CD4-positive, CD25-positive, alpha-beta regulatory T cell (primary cell): Measurements from ENCODE around the gene YOD1. TPM values are rescaled to one million over a fixed set of nuclear protein-coding genes. Genes with fewer than 3 reads are reported as not detected.
A peak's percentile ranks its signal among the peaks of the same experiment; 100 is the strongest.

ENCODE experiments used
- ATAC-seq, 2 donors: fragments of 150-1000 bp; cut with Tn5 transposase; one replicate each; pipeline ENCODE4 v1.10.0; 2021; ENCODE audit warnings: low read depth in 2 of 2, moderate number of reproducible peaks in 2 of 2, moderate library complexity in 1 of 2
- DNase-seq, 3 donors: peaks; one replicate each; pipeline versions ENCODE4 v3.0.0 to v3.0.0-alpha.2; 2012 to 2022; ENCODE audit warnings: mixed read lengths in 1 of 3
- H3K27ac ChIP-seq: one replicate; pipeline ENCODE4 v1.7.0; 2013; ENCODE audit warnings: mild to moderate bottlenecking, low read length; ENCODE audit not compliant: insufficient read depth, poor library complexity, severe bottlenecking
- H3K27me3 ChIP-seq: one replicate; pipeline ENCODE4 v1.7.0; 2013; ENCODE audit warnings: low read length; ENCODE audit not compliant: control insufficient read depth, insufficient read depth
- H3K36me3 ChIP-seq: one replicate; pipeline ENCODE4 v1.7.0; 2013; ENCODE audit warnings: mild to moderate bottlenecking, low read length, moderate library complexity; ENCODE audit not compliant: control insufficient read depth, insufficient read depth
- H3K4me1 ChIP-seq: 2 replicates; pipeline ENCODE4 v1.7.0; 2013; ENCODE audit warnings: mild to moderate bottlenecking, low read length; ENCODE audit not compliant: insufficient read depth, control insufficient read depth, poor library complexity, severe bottlenecking
- H3K4me3 ChIP-seq: one replicate; pipeline ENCODE4 v1.7.0; 2013; ENCODE audit warnings: low read depth, mild to moderate bottlenecking, low read length, moderate library complexity
- H3K9me3 ChIP-seq, 2 experiments: 1 replicate in 1 of 2; 2 replicates in 1 of 2; pipeline ENCODE4 v1.7.0; 2013; ENCODE audit warnings: low read length in 2 of 2, mild to moderate bottlenecking in 1 of 2, moderate library complexity in 1 of 2; ENCODE audit not compliant: control insufficient read depth in 2 of 2
- H3K27ac Mint-ChIP-seq, 3 donors: one replicate each; pipeline ENCODE4 v1.8.0; 2020 to 2022; ENCODE audit warnings: mild to moderate bottlenecking in 3 of 3, mixed read lengths in 3 of 3, moderate library complexity in 2 of 3
- H3K27me3 Mint-ChIP-seq: one replicate; pipeline ENCODE4 v1.8.0; 2022; ENCODE audit warnings: mild to moderate bottlenecking, mixed read lengths
- H3K36me3 Mint-ChIP-seq: one replicate; pipeline ENCODE4 v1.8.0; 2020; ENCODE audit warnings: mixed read lengths
- H3K4me1 Mint-ChIP-seq, 4 donors: one replicate each; pipeline ENCODE4 v1.8.0; 2020 to 2022; ENCODE audit warnings: mixed read lengths in 4 of 4, mild to moderate bottlenecking in 1 of 4
- H3K4me3 Mint-ChIP-seq, 4 donors: one replicate each; pipeline ENCODE4 v1.8.0; 2020 to 2022; ENCODE audit warnings: mild to moderate bottlenecking in 4 of 4, mixed read lengths in 4 of 4, moderate library complexity in 3 of 4
- H3K9me3 Mint-ChIP-seq, 7 donors: one replicate each; pipeline ENCODE4 v1.8.0; 2020 to 2022; ENCODE audit warnings: mixed read lengths in 7 of 7, mild to moderate bottlenecking in 3 of 7, moderate library complexity in 2 of 7
- polyA plus RNA-seq, 4 donors: library from polyadenylated mRNA; unstranded; fragments of 300-500 nt; fragmentation: Illumina TruSeq; gene quantifications; one replicate each; pipeline ENCODE4 v1.2.3, GENCODE V29; 2021
- total RNA-seq: library from RNA; stranded (reverse); gene quantifications from one replicate; pipeline ENCODE4 v1.2.3, GENCODE V29; 2022

YOD1 gene
- total and polyA plus RNA-seq, 5 donors from 2014 or later: 0.76 to 10.8 (median 1.1) TPM

GRCh38 chr1:207050480-207051190 lies 373 bp downstream of the YOD1 start:
- H3K27me3 Mint-ChIP-seq: peaks cover 16% of the 10 kb centered on the region
- H3K27me3 ChIP-seq: peaks cover 3% of the 10 kb centered on the region
- peak overlapping the region; percentile 71 for H3K27ac ChIP-seq
- peak overlapping the region; percentile 93 to 100 (median 97) for H3K4me3 Mint-ChIP-seq
- peaks cover 13% of the 10 kb centered on the region for H3K36me3 Mint-ChIP-seq
- no peaks in the 10 kb centered on the region for H3K9me3 ChIP-seq
- peak; percentile 45 to 50 for ATAC-seq
- DNase-seq: peak; percentile 81 to 93 (median 89)
- peak overlapping the region; percentile 53 to 98 (median 91) for H3K27ac Mint-ChIP-seq
- H3K9me3 Mint-ChIP-seq: peaks cover 0 to 2% (median 0%) of the 10 kb centered on the region in 7 donors
- peaks cover 33% of the 10 kb centered on the region for H3K4me1 ChIP-seq
- H3K4me1 Mint-ChIP-seq: peaks cover 32 to 71% (median 51%) of the 10 kb centered on the region in 4 donors
- H3K4me3 ChIP-seq: peak overlapping the region; percentile 97
- H3K36me3 ChIP-seq: peaks cover 30% of the 10 kb centered on the region

GRCh38 chr1:207049974-207050391 lies 1.0 kb downstream of the YOD1 start:
- no peaks in the 10 kb centered on the region for H3K9me3 ChIP-seq
- ATAC-seq: peak; percentile 42 to 43
- peak; percentile 37 to 79 (median 63) for DNase-seq
- Mint-ChIP-seq H3K4me1 (peaks cover 38 to 76% (median 57%) of the 10 kb centered on the region in 4 donors), H3K4me3 (peak overlapping the region; percentile 93 to 100 (median 97)), H3K27me3 (peaks cover 16% of the 10 kb centered on the region), H3K36me3 (peaks cover 18% of the 10 kb centered on the region), H3K9me3 (peaks cover 0 to 2% (median 0%) of the 10 kb centered on the region in 7 donors), H3K27ac (peak overlapping the region; percentile 91 to 98 (median 96))
- peaks cover 38% of the 10 kb centered on the region for H3K4me1 ChIP-seq
- peaks cover 31% of the 10 kb centered on the region for H3K36me3 ChIP-seq
- no peaks in the 10 kb centered on the region for H3K27me3 ChIP-seq
- H3K27ac ChIP-seq: peak overlapping the region; percentile 71
- peak overlapping the region; percentile 97 for H3K4me3 ChIP-seq

DNA sequence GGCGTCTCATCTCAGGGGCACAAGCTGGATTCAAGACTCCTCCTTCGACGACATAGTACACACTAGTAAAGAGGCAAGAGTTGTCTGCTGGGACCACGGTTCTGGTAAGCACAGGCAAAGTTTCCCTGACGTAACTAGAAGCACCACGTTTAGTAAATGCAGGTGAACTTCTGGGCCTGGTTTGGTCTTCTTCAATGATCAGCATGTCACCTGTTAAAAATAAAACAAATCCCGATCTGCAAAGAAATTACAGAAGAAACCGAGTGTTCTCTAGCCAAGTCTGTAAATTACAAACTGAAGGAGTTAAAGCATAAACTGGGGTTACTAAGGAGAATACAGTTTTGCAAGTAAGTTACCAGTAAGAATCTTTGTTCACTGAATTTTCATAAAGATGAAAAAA lies 1.5 kb downstream of the YOD1 start:
- Mint-ChIP-seq H3K4me1 (peaks cover 43 to 81% (median 62%) of the 10 kb centered on the region in 4 donors), H3K9me3 (peaks cover 0 to 2% (median 0%) of the 10 kb centered on the region in 7 donors), H3K27me3 (peaks cover 13% of the 10 kb centered on the region), H3K27ac (peak overlapping the region in 2 of 3 donors; percentile 91 to 96), H3K36me3 (peaks cover 22% of the 10 kb centered on the region), H3K4me3 (peak overlapping the region; percentile 93 to 100 (median 97))
- ATAC-seq: no peak
- Histone ChIP-seq H3K27ac (no peak overlapping the region), H3K27me3 (no peaks in the 10 kb centered on the region), H3K9me3 (no peaks in the 10 kb centered on the region), H3K4me1 (peaks cover 39% of the 10 kb centered on the region), H3K36me3 (peaks cover 31% of the 10 kb centered on the region), H3K4me3 (peak overlapping the region; percentile 97)
- no peak for DNase-seq

- H3K9me3 ChIP-seq: no peaks in the 10 kb centered on the region
- Mint-ChIP-seq H3K27ac (no peak overlapping the region), H3K36me3 (peaks cover 22% of the 10 kb centered on the region), H3K4me1 (peaks cover 46 to 82% (median 63%) of the 10 kb centered on the region in 4 donors), H3K27me3 (peaks cover 11% of the 10 kb centered on the region), H3K9me3 (peaks cover 0 to 2% (median 0%) of the 10 kb centered on the region in 7 donors), H3K4me3 (peak overlapping the region in 1 of 4 donors; percentile 98)
- no peak for ATAC-seq
- no peaks in the 10 kb centered on the region for H3K27me3 ChIP-seq
- H3K4me1 ChIP-seq: peaks cover 39% of the 10 kb centered on the region
- H3K4me3 ChIP-seq: peak overlapping the region; percentile 97
- H3K36me3 ChIP-seq: peaks cover 31% of the 10 kb centered on the region
- no peak overlapping the region for H3K27ac ChIP-seq
- DNase-seq: no peak
Measured at GRCh38 chr1:207049054-207049453, 2.0 kb downstream of the YOD1 start.

GRCh38 chr1:207048041-207048440 lies 3.0 kb downstream of the YOD1 start:
- Histone ChIP-seq H3K4me1 (peaks cover 33% of the 10 kb centered on the region), H3K9me3 (no peaks in the 10 kb centered on the region), H3K36me3 (peaks cover 31% of the 10 kb centered on the region), H3K27me3 (no peaks in the 10 kb centered on the region), H3K27ac (no peak overlapping the region), H3K4me3 (no peak overlapping the region)
- peaks cover 7% of the 10 kb centered on the region for H3K27me3 Mint-ChIP-seq
- H3K9me3 Mint-ChIP-seq: peaks cover 0 to 2% (median 0%) of the 10 kb centered on the region in 7 donors
- peak overlapping the region in 1 of 3 donors; percentile 66 for H3K27ac Mint-ChIP-seq
- ATAC-seq (no peak), DNase-seq (no peak)
- H3K4me1 Mint-ChIP-seq: peaks cover 48 to 75% (median 63%) of the 10 kb centered on the region in 4 donors
- H3K36me3 Mint-ChIP-seq: peaks cover 22% of the 10 kb centered on the region
- no peak overlapping the region for H3K4me3 Mint-ChIP-seq

GRCh38 chr1:207047505-207047904 lies 3.5 kb downstream of the YOD1 start:
- no peak overlapping the region for H3K4me3 Mint-ChIP-seq

GRCh38 chr1:207045453-207045852 lies 5.6 kb downstream of the YOD1 start:
- no peak for DNase-seq
- H3K27ac Mint-ChIP-seq: no peak overlapping the region
- H3K27me3 ChIP-seq: no peaks in the 10 kb centered on the region
- no peaks in the 10 kb centered on the region for H3K9me3 ChIP-seq
- H3K4me1 ChIP-seq: peaks cover 17% of the 10 kb centered on the region
- no peak overlapping the region for H3K27ac ChIP-seq
- peaks cover 49 to 58% (median 52%) of the 10 kb centered on the region in 4 donors for H3K4me1 Mint-ChIP-seq
- ATAC-seq: no peak
- H3K4me3 ChIP-seq: no peak overlapping the region
- peaks cover 4% of the 10 kb centered on the region for H3K27me3 Mint-ChIP-seq
- peaks cover 31% of the 10 kb centered on the region for H3K36me3 Mint-ChIP-seq
- H3K36me3 ChIP-seq: peaks cover 31% of the 10 kb centered on the region
- peak overlapping the region in 1 of 4 donors; percentile 84 for H3K4me3 Mint-ChIP-seq
- no peaks in the 10 kb centered on the region for H3K9me3 Mint-ChIP-seq

More at GRCh38 chr1:207047505-207047904, 3.5 kb downstream of the YOD1 start:
- ATAC-seq: no peak
- Mint-ChIP-seq H3K36me3 (peaks cover 27% of the 10 kb centered on the region), H3K9me3 (peaks cover 0 to 2% (median 0%) of the 10 kb centered on the region in 7 donors), H3K27ac (no peak overlapping the region), H3K27me3 (peaks cover 4% of the 10 kb centered on the region), H3K4me1 (peaks cover 49 to 71% (median 60%) of the 10 kb centered on the region in 4 donors)
- Histone ChIP-seq H3K36me3 (peaks cover 31% of the 10 kb centered on the region), H3K9me3 (no peaks in the 10 kb centered on the region), H3K4me1 (peaks cover 29% of the 10 kb centered on the region), H3K4me3 (peak overlapping the region; percentile 28), H3K27ac (no peak overlapping the region), H3K27me3 (no peaks in the 10 kb centered on the region)
- no peak for DNase-seq
